Stimulated activated CD8-positive, alpha-beta memory T cell treated with anti-CD3 and anti-CD28 coated beads, Interleukin-7, amount 100 ng/mL, for 1 hour (primary cell): ENCODE measurements around the gene DGKG.

ENCODE experiments used
- DNase-seq, 2 donors: peaks; one replicate each; pipeline ENCODE4 v3.0.0-alpha.2; 2020; ENCODE audit warnings: low read depth in 2 of 2

DGKG gene

GRCh38 chr3:186361762-186362536, at the start of gene DGKG:
TSS of gene DGKG (minus strand) at chr3:186362234. CDS start at chr3:186320459, 41,775 bp downstream.
- no peak for DNase-seq

- no peak for DNase-seq
Measured at GRCh38 chr3:186411089-186411488, 49.1 kb upstream of the DGKG start.

- DNase-seq: no peak
Measured at GRCh38 chr3:186406669-186407635, 44.9 kb upstream of the DGKG start.

DNA sequence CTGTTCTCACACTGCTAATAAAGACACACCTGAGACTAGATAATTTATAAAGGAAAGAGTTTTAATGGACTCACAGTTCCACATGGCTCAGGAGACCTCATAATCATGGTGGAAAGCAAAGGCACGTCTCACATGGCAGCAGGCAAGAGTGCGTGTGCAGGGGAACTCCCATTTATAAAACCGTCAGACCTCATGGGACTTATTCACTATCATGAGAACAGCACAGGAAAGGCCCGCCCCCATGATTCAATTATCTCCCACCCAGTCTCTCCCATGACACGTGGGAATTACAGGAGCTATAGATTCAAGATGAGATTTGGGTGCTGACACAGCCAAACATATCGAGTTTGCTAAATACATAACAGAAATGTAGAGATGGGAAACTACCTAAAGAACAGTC, 39.5 kb upstream of the DGKG start:
- DNase-seq: no peak

DNA sequence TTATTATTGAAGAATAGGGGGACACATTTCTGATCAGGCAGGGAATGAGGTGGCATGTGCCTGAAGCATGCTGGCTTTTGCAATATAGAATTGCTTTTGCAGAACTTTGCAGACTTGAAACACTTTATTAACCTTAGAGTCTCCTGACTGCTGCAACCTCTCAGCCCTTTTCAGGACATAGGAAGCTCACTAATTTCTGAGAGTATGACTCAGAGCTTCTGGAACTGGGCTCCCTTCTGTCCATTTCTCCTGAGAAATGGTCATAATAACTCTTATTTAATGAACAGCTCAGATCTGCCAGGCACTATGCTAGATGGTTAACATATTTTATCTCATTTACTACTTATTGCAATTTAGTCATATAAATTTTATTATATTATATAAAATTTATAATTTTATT, 38.6 kb upstream of the DGKG start:
- DNase-seq: no peak

DNA sequence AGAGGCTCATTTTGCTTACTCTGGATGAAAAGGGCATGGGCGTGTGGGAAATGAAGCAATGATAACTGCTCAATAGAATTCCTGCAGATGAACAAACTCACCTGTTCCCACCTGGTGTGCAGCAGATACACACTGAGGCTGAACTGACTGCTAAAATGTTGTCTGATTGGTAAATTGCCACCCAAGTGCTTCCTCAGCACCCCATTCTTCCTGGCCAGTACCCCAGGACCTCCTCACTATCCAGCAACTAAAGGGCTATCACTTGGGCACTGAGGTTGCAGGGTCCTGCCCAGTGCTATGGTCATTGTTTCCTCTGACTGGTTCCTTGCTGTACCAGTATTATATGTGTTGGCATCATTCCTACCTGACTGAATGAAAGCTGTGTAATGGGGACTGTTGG, 38.0 kb upstream of the DGKG start:
- no peak for DNase-seq

- DNase-seq: no peak
Measured at GRCh38 chr3:186394566-186395217, 32.7 kb upstream of the DGKG start.

- DNase-seq: no peak
Measured at GRCh38 chr3:186386883-186387560, 25.0 kb upstream of the DGKG start.

DNA sequence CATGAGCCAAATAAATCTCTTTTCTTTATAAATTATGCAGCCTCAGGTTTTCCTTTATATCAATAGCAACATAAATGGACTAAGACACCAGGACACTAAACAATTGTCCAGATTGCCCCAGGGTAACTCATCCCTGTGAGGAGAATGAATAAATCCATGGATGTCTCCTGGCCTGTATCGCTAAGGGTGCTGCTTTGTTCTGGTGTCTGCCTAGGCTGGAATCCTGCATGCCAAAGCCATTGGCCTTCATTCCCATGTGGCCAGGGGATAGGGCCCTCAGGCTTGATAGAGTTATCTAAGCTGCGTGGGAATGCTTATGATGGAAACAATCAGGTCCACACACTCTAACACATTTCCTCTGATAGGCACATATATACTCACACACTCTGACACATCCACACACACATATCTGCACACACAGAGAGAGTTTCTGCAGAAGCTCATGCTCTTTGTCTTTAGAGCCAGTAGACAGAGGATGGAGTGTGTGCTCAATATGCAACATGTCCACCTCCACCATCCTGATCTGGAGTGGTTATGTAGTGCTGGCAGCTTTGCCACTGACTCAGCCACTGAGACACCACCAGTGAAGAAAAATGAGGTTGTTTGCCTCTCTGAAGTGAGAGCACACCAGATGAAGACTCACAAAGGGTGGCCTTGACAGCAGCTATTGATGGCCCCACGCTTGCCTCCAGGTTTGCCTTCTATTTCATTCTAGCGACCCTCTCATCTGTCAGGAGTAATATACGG, 24.0 kb upstream of the DGKG start:
- DNase-seq: no peak

- DNase-seq: no peak
Measured at GRCh38 chr3:186383026-186383993, 21.3 kb upstream of the DGKG start.

DNA sequence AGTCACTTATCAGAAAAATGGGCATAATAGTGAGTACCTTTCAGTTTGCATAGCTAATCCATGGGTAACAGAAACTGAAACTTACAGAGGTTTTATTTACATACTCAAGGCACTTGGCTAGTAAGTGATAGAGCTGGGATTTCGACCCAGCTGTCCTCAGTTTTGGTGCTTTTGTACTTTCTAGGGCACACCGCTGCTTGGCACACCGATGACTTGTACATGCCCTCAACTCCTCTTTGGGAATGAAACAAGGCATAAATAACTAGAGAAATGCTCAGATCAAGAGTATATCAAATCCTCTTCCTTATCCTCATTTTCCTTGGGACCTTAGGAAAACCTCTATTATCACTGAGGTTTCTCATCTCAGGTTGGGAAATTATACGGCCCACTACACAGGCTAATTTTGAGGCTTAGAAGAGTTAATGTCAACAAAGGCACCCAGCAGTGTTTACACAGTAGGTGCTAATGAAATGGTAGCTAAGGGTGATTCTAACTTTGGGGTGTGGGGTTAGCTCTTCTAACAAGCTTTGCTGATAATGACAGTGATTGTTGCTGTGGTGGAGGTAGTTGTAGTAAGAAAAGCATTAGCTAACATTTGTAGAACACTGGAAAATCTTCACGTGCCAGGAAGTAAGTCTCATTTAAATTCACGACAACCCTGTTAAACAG, 20.3 kb upstream of the DGKG start:
- no peak for DNase-seq

- no peak for DNase-seq
Measured at GRCh38 chr3:186381424-186382216, 19.6 kb upstream of the DGKG start.

- no peak for DNase-seq
Measured at GRCh38 chr3:186380622-186381380, 18.8 kb upstream of the DGKG start.

DNA sequence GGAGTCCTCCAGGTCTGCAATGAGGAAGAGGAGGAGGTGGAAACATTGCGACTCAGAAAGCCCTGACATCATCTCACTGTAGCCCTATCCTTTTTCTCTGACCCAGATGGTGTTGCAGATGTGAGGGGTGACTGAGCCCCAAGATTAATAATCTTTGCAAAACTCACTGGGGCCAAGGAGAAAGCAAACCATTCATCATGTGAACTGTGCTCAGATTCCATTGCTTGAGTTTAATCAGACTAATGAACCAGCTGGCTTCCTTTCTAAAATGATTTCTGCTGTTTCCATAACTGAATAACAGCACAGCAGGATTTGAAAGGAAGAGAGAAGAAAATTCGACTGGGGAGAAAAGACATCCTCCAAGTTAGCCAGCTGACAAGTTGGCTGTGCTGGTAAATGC, 13.4 kb upstream of the DGKG start:
- no peak for DNase-seq

- no peak for DNase-seq
Measured at GRCh38 chr3:186374376-186374775, 12.3 kb upstream of the DGKG start.

GRCh38 chr3:186369217-186369616, 7.2 kb upstream of the DGKG start:
- no peak for DNase-seq

DNA sequence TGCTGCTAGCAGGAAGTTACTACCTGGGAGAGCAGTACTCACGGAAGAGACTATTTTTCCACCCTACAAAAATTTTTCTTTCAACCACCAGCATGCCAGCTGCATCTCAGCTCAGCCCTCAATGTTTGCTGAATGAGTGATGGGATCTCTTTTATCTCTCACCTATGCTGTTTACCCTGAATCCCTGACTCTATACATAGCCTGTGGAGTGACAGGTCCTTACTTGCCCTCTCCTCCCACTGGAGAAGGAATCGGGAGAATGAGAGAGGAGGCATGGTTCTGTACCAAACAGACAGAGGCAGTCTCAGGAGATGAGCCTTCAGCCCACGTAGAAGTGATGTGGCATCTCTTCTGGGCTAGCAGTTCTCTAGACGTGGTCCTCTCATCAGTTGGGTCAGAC, 6.7 kb upstream of the DGKG start:
- DNase-seq: no peak

- DNase-seq: no peak
Measured at GRCh38 chr3:186368176-186368575, 6.1 kb upstream of the DGKG start.
